B cell (primary cell): ENCODE measurements around the gene NDEL1. TPM values are rescaled to one million over a fixed set of nuclear protein-coding genes. Genes with fewer than 3 reads are reported as not detected.

Source experiments
- ATAC-seq: fragments of 200-7000 bp; cut with Tn5 transposase; one replicate; pipeline ENCODE4 v1.10.0; 2021; ENCODE audit warnings: low read depth, mild to moderate bottlenecking, moderate number of reproducible peaks, moderate library complexity
- CTCF ChIA-PET: fragments of 350-600 bp; sonication (Branson Sonifier 250); formaldehyde crosslinking; loops from one replicate; lab custom pipeline; 2021; ENCODE audit warnings: antibody characterized with exemption, inconsistent platforms; lab: Charles Lee
- POLR2A ChIA-PET: fragments of 350-600 bp; sonication (Branson Sonifier 250); formaldehyde crosslinking; loops from one replicate; lab custom pipeline; 2021; ENCODE audit warnings: antibody characterized with exemption; lab: Charles Lee
- DNase-seq: peaks from one replicate; pipeline ENCODE4 v3.0.0; 2013
- H2AFZ ChIP-seq: 2 replicates; pipeline ENCODE4 v1.6.1; 2012; ENCODE audit warnings: mild to moderate bottlenecking, low read depth, low read length; ENCODE audit not compliant: insufficient read depth, poor library complexity, severe bottlenecking
- H3K27ac ChIP-seq, 2 donors: 1 replicate in 1 of 2; 2 replicates in 1 of 2; pipeline ENCODE4 v1.5.1; 2012 to 2013; ENCODE audit warnings: low read length in 2 of 2, mild to moderate bottlenecking in 2 of 2, moderate library complexity in 1 of 2
- H3K27me3 ChIP-seq, 4 experiments: fragments of 200-600 bp in 1 of 4; sonication (generic) in 1 of 4; replicated peaks in 1 of 4; 1 replicate in 2 of 4; 2 replicates in 2 of 4; pipeline versions ENCODE4 v1.6.1 to v1.7.0; 2013 to 2016; ENCODE audit warnings: low read length in 3 of 4, mild to moderate bottlenecking in 2 of 4, mixed read lengths in 1 of 4, moderate library complexity in 1 of 4; ENCODE audit not compliant: insufficient read depth in 4 of 4, control insufficient read depth in 3 of 4; ENCODE audit errors: control extremely low read depth in 1 of 4
- H3K36me3 ChIP-seq, 2 experiments: replicated peaks in 1 of 2; 1 replicate in 1 of 2; 2 replicates in 1 of 2; pipeline versions ENCODE4 v1.6.1 to v1.7.1; 2013; ENCODE audit warnings: low read length in 1 of 2; ENCODE audit not compliant: insufficient read depth in 2 of 2, control insufficient read depth in 1 of 2; ENCODE audit errors: control extremely low read depth in 1 of 2, extremely low read depth in 1 of 2
- H3K4me1 ChIP-seq, 2 donors: fragments of 200-600 bp in 1 of 2; sonication (generic) in 1 of 2; 1 replicate in 1 of 2; 2 replicates in 1 of 2; pipeline versions ENCODE4 v1.5.1 to v1.6.1; 2013 to 2017; ENCODE audit warnings: low read length in 2 of 2; ENCODE audit not compliant: control insufficient read depth in 2 of 2, insufficient read depth in 2 of 2
- H3K4me2 ChIP-seq: replicated peaks from 2 replicates; pipeline ENCODE3; 2012; ENCODE audit warnings: mild to moderate bottlenecking, low read depth, low read length; ENCODE audit not compliant: poor library complexity, severe bottlenecking
- H3K4me3 ChIP-seq, 5 experiments: fragments of 200-600 bp in 1 of 5; sonication (generic) in 1 of 5; 1 replicate in 3 of 5; 2 replicates in 2 of 5; pipeline versions ENCODE4 v1.5.1 to v1.7.0; 2011 to 2016; ENCODE audit warnings: low read length in 4 of 5, mild to moderate bottlenecking in 4 of 5, low read depth in 2 of 5, control low read depth in 1 of 5, moderate library complexity in 1 of 5; ENCODE audit not compliant: insufficient read depth in 1 of 5; ENCODE audit errors: control extremely low read depth in 1 of 5, extremely low read depth in 1 of 5
- H3K79me2 ChIP-seq: fragments of 200-600 bp; sonication (generic); one replicate; pipeline ENCODE4 v1.6.0; 2016; ENCODE audit warnings: low read length; ENCODE audit not compliant: control insufficient read depth, insufficient read depth
- H3K9ac ChIP-seq: fragments of 200-600 bp; sonication (generic); 2 replicates; pipeline ENCODE4 v1.6.1; 2017; ENCODE audit warnings: mild to moderate bottlenecking, low read length, moderate library complexity
- H3K9me3 ChIP-seq, 3 donors: one replicate each; pipeline versions ENCODE4 v1.6.1 to v1.7.1; 2013; ENCODE audit warnings: low read length in 2 of 3; ENCODE audit not compliant: control insufficient read depth in 2 of 3, insufficient read depth in 1 of 3; ENCODE audit errors: control extremely low read depth in 1 of 3
- H4K20me1 ChIP-seq: 2 replicates; pipeline ENCODE4 v1.6.0; 2012; ENCODE audit warnings: mild to moderate bottlenecking, low read length; ENCODE audit not compliant: insufficient read depth, control insufficient read depth, poor library complexity, severe bottlenecking
- H3K27ac Mint-ChIP-seq: one replicate; pipeline ENCODE4 v1.8.0; 2021; ENCODE audit warnings: mixed read lengths
- H3K27me3 Mint-ChIP-seq: one replicate; pipeline ENCODE4 v1.8.0; 2021; ENCODE audit warnings: mixed read lengths
- H3K4me1 Mint-ChIP-seq: one replicate; pipeline ENCODE4 v1.8.0; 2021; ENCODE audit warnings: mixed read lengths
- H3K4me3 Mint-ChIP-seq: one replicate; pipeline ENCODE4 v1.8.0; 2021; ENCODE audit warnings: mixed read lengths
- H3K9me3 Mint-ChIP-seq: one replicate; pipeline ENCODE4 v1.8.0; 2022; ENCODE audit warnings: mixed read lengths; ENCODE audit not compliant: insufficient read depth
- CTCF ChIP-seq: fragments of 200-600 bp; IDR thresholded peaks from one replicate; pipeline ENCODE4 v1.8.0; 2022; ENCODE audit warnings: antibody characterized with exemption, mild to moderate bottlenecking
- EZH2 ChIP-seq: IDR thresholded peaks from 2 replicates; pipeline ENCODE4 v1.6.1; 2012; ENCODE audit warnings: borderline replicate concordance, low read depth, mild to moderate bottlenecking, moderate library complexity, low read length; ENCODE audit not compliant: insufficient read depth, poor library complexity, severe bottlenecking
- WGBS: methylation state at CpG from one replicate; pipeline ENCODE4 v1.1.5; 2013; ENCODE audit warnings: missing lambda C conversion rate; ENCODE audit not compliant: insufficient coverage; 5-methylcytosine and 5-hydroxymethylcytosine counted together
- intact Hi-C: fragments of 100-400 bp; cut with micrococcal nuclease; formaldehyde crosslinking; loops from one replicate; pipeline ENCODE4 v1.10.0; 2022
- polyA plus RNA-seq: library from polyadenylated mRNA; depleted of rRNA; stranded (reverse); fragments of >200 nt; gene quantifications from 2 replicates; pipeline ENCODE4 v1.2.3, GENCODE V29; 2012
- total RNA-seq, 2 donors: library from RNA; stranded (reverse); fragments of 120-200 nt in 1 of 2; gene quantifications; 1 replicate in 1 of 2; 2 replicates in 1 of 2; pipeline versions ENCODE4 v1.2.3 to v1.2.4, GENCODE V29; 2013 to 2022

NDEL1 gene
- total and polyA plus RNA-seq, 2 donors (not counting 1 experiment from before 2014, with no cell fraction given): 30.2 to 108 TPM

GRCh38 chr17:8447799-8448198 lies 12.1 kb downstream of the NDEL1 start:
- H3K9me3 Mint-ChIP-seq: no peaks in the 10 kb centered on the region
- no peaks in the 10 kb centered on the region for H3K27me3 Mint-ChIP-seq
- 100% methylated on average over 2 of the region's 4 CpGs for WGBS
- Histone ChIP-seq H3K36me3 (peaks cover 8 to 76% of the 10 kb centered on the region in 2 experiments), H3K9me3 (no peaks in the 10 kb centered on the region), H2AFZ (no peak overlapping the region), H4K20me1 (peaks cover 51% of the 10 kb centered on the region), H3K4me3 (no peak overlapping the region), H3K9ac (no peak overlapping the region), H3K4me2 (no peak overlapping the region), H3K4me1 (no peaks in the 10 kb centered on the region), H3K79me2 (peaks cover 37% of the 10 kb centered on the region), H3K27me3 (no peaks in the 10 kb centered on the region), H3K27ac (no peak overlapping the region)
- H3K27ac Mint-ChIP-seq: no peak overlapping the region
- H3K4me1 Mint-ChIP-seq: peaks cover 13% of the 10 kb centered on the region
- intact Hi-C loops: no loop called here
- POLR2A ChIA-PET: interaction anchor here (0.6 kb wide), 2 partner anchors 7 to 27 kb away, joined by 3 to 5 read pairs; no protein-coding TSS in a partner anchor
- TF ChIP-seq CTCF: no peak
- TF ChIP-seq EZH2: no peak
- no peak overlapping the region for H3K4me3 Mint-ChIP-seq
- CTCF ChIA-PET: no interaction called here
- DNase-seq (no peak), ATAC-seq (no peak)

GRCh38 chr17:8448310-8448709 lies 12.6 kb downstream of the NDEL1 start:
- H3K4me3 Mint-ChIP-seq: no peak overlapping the region
- Histone ChIP-seq H3K4me3 (no peak overlapping the region), H3K9me3 (no peaks in the 10 kb centered on the region), H3K4me2 (no peak overlapping the region), H3K27me3 (no peaks in the 10 kb centered on the region), H2AFZ (no peak overlapping the region), H3K4me1 (no peaks in the 10 kb centered on the region), H3K9ac (no peak overlapping the region), H4K20me1 (peaks cover 46% of the 10 kb centered on the region), H3K79me2 (peaks cover 31% of the 10 kb centered on the region), H3K27ac (no peak overlapping the region), H3K36me3 (peaks cover 10 to 82% of the 10 kb centered on the region in 2 experiments)
- H3K9me3 Mint-ChIP-seq: no peaks in the 10 kb centered on the region
- no peak for TF ChIP-seq CTCF
- TF ChIP-seq EZH2: no peak
- H3K27ac Mint-ChIP-seq: no peak overlapping the region
- no peak for ATAC-seq
- POLR2A ChIA-PET: no interaction called here
- H3K27me3 Mint-ChIP-seq: no peaks in the 10 kb centered on the region
- CTCF ChIA-PET: no interaction called here
- H3K4me1 Mint-ChIP-seq: peaks cover 9% of the 10 kb centered on the region
- intact Hi-C loops: no loop called here
- WGBS: no CpG with 5 or more reads among the region's 3 CpGs
- DNase-seq: no peak
